Smooth muscle cell (in vitro differentiated cells): ENCODE results near the gene GIPC3. TPM values are rescaled to one million over a fixed set of nuclear protein-coding genes. Genes with fewer than 3 reads are reported as not detected.

ENCODE experiments used
- DNase-seq: peaks from one replicate; lab custom pipeline; 2025; ENCODE audit not compliant: unreplicated experiment; lab: John Stamatoyannopoulos, UW
- H2AFZ ChIP-seq: fragments of 200-600 bp; sonication (generic); 2 replicates; pipeline ENCODE4 v1.6.0; 2016; ENCODE audit warnings: antibody characterized with exemption, low read depth, mild to moderate bottlenecking
- H3F3A ChIP-seq: fragments of 200-600 bp; sonication (generic); 2 replicates; pipeline ENCODE4 v1.6.0; 2017; ENCODE audit warnings: antibody characterized with exemption, low read depth
- H3K27ac ChIP-seq: fragments of 200-600 bp; sonication (generic); 2 replicates; pipeline ENCODE4 v1.5.1; 2016; ENCODE audit warnings: low read depth, mild to moderate bottlenecking
- H3K27me3 ChIP-seq: fragments of 200-600 bp; sonication (generic); 2 replicates; pipeline ENCODE4 v1.6.1; 2016; ENCODE audit warnings: low read depth, mild to moderate bottlenecking
- H3K36me3 ChIP-seq: fragments of 200-600 bp; sonication (generic); 2 replicates; pipeline ENCODE4 v1.5.1; 2016; ENCODE audit warnings: low read depth
- H3K4me1 ChIP-seq: fragments of 200-600 bp; sonication (generic); 2 replicates; pipeline ENCODE4 v1.5.1; 2016; ENCODE audit warnings: low read depth
- H3K4me2 ChIP-seq: fragments of 200-600 bp; sonication (generic); 2 replicates; pipeline ENCODE4 v1.6.0; 2016; ENCODE audit warnings: mild to moderate bottlenecking
- H3K4me3 ChIP-seq: fragments of 200-600 bp; sonication (generic); 2 replicates; pipeline ENCODE4 v1.5.1; 2016; ENCODE audit warnings: mild to moderate bottlenecking
- H3K79me2 ChIP-seq: fragments of 200-600 bp; sonication (generic); 2 replicates; pipeline ENCODE4 v1.6.0; 2016; ENCODE audit warnings: low read depth, mild to moderate bottlenecking
- H3K9ac ChIP-seq: fragments of 200-600 bp; sonication (generic); 2 replicates; pipeline ENCODE4 v1.6.0; 2016; ENCODE audit warnings: low read depth
- H3K9me3 ChIP-seq: fragments of 200-600 bp; sonication (generic); replicated peaks from 2 replicates; pipeline ENCODE4 v1.5.1; 2016; ENCODE audit warnings: low read depth
- H4K20me1 ChIP-seq: fragments of 200-600 bp; sonication (generic); 2 replicates; pipeline ENCODE4 v1.6.0; 2016; ENCODE audit warnings: low read depth
- WGBS: methylation state at CpG from one replicate; pipeline ENCODE4 v1.1.7; 2016; ENCODE audit warnings: low lambda C conversion rate; 5-methylcytosine and 5-hydroxymethylcytosine counted together
- polyA plus RNA-seq: library from polyadenylated mRNA; unstranded; fragments of >200 nt; fragmentation: Nextera tagmentation; extraction: Ambion mirVana; gene quantifications from 2 replicates; pipeline ENCODE4 v1.2.1, GENCODE V29; 2016
- total RNA-seq: library from RNA; depleted of rRNA; stranded (reverse); fragments of >200 nt; gene quantifications from 2 replicates; pipeline ENCODE4 v1.2.3, GENCODE V29; 2014
- TF ChIP-seq, protein P1 (sequence below): fragments of 200-600 bp; sonication (generic); IDR thresholded peaks from 2 replicates; pipeline ENCODE4 v1.5.1; 2017; ENCODE audit warnings: borderline replicate concordance, mild to moderate bottlenecking, antibody characterized with exemption; ENCODE audit not compliant: insufficient read depth, poor library complexity, severe bottlenecking

The GIPC3 gene
- total and polyA plus RNA-seq, 2 experiments from 2014 or later, result 0.13 to 0.96 TPM

DNA sequence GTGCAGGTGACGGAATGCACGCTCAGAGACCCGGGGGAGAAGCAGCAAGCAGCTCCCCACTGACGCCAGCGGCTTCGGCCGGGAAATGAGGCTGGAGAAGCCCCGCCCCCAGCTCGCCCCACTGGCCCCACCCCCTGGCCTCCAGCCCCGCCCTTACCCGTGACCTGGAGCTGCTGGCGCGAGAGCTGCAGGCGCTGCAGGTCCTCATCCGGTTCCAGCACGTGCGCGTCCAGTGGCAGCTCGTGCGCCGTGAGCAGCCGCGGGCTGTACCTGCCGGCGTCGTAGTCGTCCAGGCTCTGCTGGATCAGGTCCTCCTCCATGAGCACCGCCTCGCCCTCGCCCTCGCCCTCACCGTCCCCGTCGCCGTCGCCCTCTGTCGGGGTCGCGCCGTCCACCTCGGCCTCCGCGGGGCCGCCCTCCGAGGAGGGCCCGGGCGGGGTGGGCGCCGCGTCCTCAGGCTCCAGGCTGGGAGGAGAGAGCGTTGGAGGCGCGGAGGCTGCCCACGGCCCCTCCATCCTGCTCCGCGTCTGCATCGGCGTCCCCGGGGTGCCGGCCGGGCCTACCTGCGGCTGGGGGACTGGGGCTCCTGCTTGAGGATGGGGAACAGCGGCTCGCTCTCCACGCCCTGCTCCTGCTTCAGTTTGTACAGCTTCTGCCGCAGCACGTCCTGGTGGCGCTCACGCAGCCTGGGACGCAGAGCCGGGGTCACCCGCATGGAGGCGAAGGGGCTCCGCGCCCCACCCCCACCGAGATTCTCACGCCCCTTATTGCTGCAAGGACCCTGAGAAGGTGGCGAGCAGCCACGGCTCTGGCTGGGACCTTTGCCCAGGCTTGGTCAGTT is 27.8 kb downstream of the GIPC3 start:
- Histone ChIP-seq H3K36me3 (no peaks in the 10 kb centered on the region), H3K4me2 (no peak overlapping the region), H3F3A (no peaks in the 10 kb centered on the region), H3K9me3 (no peaks in the 10 kb centered on the region), H2AFZ (no peak overlapping the region), H3K79me2 (no peaks in the 10 kb centered on the region), H3K9ac (no peak overlapping the region), H3K4me1 (no peaks in the 10 kb centered on the region), H3K27me3 (no peaks in the 10 kb centered on the region), H4K20me1 (no peaks in the 10 kb centered on the region), H3K4me3 (no peak overlapping the region), H3K27ac (no peak overlapping the region)
- TF ChIP-seq, protein P1, sequence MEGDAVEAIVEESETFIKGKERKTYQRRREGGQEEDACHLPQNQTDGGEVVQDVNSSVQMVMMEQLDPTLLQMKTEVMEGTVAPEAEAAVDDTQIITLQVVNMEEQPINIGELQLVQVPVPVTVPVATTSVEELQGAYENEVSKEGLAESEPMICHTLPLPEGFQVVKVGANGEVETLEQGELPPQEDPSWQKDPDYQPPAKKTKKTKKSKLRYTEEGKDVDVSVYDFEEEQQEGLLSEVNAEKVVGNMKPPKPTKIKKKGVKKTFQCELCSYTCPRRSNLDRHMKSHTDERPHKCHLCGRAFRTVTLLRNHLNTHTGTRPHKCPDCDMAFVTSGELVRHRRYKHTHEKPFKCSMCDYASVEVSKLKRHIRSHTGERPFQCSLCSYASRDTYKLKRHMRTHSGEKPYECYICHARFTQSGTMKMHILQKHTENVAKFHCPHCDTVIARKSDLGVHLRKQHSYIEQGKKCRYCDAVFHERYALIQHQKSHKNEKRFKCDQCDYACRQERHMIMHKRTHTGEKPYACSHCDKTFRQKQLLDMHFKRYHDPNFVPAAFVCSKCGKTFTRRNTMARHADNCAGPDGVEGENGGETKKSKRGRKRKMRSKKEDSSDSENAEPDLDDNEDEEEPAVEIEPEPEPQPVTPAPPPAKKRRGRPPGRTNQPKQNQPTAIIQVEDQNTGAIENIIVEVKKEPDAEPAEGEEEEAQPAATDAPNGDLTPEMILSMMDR, result no peak
- DNase-seq, result no peak
- 92% methylated on average over 62 of the region's 79 CpGs for WGBS

DNA sequence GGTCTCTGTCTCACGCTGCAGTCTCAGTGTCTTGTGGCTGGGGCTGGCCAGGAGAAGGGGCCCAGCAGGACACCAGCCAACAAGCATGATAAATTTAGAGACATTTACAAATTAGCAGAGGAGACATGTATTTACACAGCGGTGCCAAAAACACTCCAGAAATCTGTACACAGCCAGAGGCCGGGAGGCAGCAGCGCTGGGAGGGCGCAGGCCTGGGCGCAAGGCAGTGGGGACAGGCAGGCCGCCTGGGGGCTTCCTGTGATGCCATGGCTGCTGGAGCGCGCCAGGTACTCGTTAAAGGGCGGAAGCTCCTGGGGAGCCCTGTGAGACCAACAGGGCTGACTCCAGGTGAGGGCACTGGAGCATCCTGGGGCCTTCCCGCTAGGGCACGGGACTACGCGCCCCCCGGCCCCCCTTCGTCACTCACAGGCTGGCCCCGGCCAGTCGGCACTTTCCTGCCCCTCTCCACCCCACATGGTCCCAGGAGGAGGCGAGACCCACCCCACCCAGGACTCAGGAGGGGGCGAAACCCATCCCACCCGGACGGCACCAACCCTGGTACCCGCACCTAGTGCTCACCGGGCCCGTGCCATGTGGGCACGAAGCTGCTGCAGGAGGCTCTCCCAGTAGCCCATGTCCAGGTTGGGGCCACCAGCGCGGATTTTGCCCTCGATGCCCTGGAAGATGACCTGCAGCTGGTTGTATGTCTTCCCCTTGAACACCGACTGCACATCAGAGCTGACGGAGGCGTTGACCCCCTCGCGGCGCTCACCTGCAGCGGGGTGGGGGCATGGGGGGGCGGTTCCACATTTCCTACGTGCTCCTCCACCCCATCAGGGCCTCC is 28.8 kb downstream of the GIPC3 start:
- Histone ChIP-seq H3K27ac (no peak overlapping the region), H3K4me3 (no peak overlapping the region), H4K20me1 (no peaks in the 10 kb centered on the region), H3K4me1 (no peaks in the 10 kb centered on the region), H3F3A (no peaks in the 10 kb centered on the region), H3K27me3 (no peaks in the 10 kb centered on the region), H3K9me3 (no peaks in the 10 kb centered on the region), H3K79me2 (no peaks in the 10 kb centered on the region), H3K4me2 (no peak overlapping the region), H2AFZ (no peak overlapping the region), H3K9ac (no peak overlapping the region), H3K36me3 (no peaks in the 10 kb centered on the region)
- DNase-seq, result no peak
- TF ChIP-seq, protein P1, result no peak
- 94% methylated on average over 31 of the region's 39 CpGs for WGBS

DNA sequence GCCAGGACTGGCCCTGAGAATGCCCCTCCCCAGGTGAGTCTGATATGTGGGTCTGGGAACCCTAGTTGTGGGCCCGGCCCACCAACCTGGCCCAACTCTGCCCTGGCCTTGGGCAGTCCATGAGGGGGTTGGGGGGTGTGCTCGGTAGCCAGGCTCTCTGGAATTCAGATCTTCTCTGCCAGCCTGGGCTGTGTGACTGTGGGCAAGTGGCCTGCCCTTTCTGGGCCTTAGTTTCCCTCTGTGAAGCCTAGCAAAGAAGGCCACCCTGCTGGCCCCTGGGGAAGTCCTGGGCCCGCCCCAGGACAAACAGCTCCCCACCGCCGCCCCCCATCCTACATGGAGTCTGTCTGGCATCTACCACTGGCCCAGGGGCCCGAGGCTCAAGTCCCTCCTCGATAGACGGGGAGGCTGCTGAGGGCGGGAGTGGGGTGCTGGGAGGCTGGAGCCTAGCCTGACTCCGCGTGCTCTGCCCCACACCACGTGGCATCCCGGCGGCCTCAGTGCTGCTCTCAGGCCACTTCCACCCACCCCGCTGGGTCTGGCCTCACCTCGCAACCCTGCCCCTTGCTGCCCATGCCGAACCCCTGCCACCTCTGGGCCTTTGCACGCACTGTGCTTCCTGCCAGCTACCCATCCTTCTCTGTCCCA is 29.7 kb downstream of the GIPC3 start:
- Histone ChIP-seq H2AFZ (no peak overlapping the region), H3K27ac (no peak overlapping the region), H3F3A (no peaks in the 10 kb centered on the region), H3K9me3 (no peaks in the 10 kb centered on the region), H3K36me3 (no peaks in the 10 kb centered on the region), H3K79me2 (no peaks in the 10 kb centered on the region), H3K27me3 (no peaks in the 10 kb centered on the region), H4K20me1 (no peaks in the 10 kb centered on the region), H3K4me3 (no peak overlapping the region), H3K4me1 (no peaks in the 10 kb centered on the region), H3K4me2 (no peak overlapping the region), H3K9ac (no peak overlapping the region)
- 98% methylated on average over 8 of the region's 18 CpGs for WGBS
- TF ChIP-seq, protein P1, result no peak
- no peak for DNase-seq
